GM19372 (cell line): ENCODE measurements around the gene BRCA1.
"Not testable (repeated sequence)": the region's sequence is repeated elsewhere in the genome, so short reads cannot be mapped to it uniquely, and the experiment has no call there.

ENCODE experiments used
- ATAC-seq: cut with Tn5 transposase; IDR thresholded peaks from one replicate; pipeline ENCODE4 v1.9.1; 2021; ENCODE audit warnings: mild to moderate bottlenecking, low read depth, moderate library complexity; ENCODE audit not compliant: unreplicated experiment

BRCA1 gene

GRCh38 chr17:43070872-43071271, 54.3 kb downstream of the BRCA1 start:
- ATAC-seq = no peak

DNA sequence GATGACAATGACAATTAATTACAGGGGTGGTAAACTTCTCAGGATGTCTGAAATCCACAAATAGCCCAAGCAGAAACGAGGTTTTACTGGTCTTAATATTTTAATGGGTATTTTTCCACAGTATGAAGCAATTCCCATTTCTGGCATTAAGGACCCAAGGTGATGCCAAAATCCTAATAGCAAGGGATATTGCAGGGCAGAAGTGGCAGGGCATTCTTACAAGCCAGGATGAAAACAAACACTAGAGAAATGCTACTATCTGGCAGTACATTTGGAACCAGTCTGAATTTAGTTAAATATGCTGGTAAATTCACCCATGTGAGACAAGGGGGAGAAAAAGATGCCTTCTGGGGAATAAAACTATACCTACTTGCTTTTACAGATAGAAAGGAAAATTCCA, 54.9 kb downstream of the BRCA1 start:
- ATAC-seq = no peak

GRCh38 chr17:43069368-43069898, 55.7 kb downstream of the BRCA1 start:
- ATAC-seq = no peak

- ATAC-seq = no peak
These were observed 56.4 kb downstream of the BRCA1 start for GRCh38 chr17:43068570-43069367.

- ATAC-seq = no peak
These were observed 62.1 kb downstream of the BRCA1 start for GRCh38 chr17:43062984-43063638.

- no peak for ATAC-seq
These were observed 69.1 kb downstream of the BRCA1 start for GRCh38 chr17:43056051-43056450.

DNA sequence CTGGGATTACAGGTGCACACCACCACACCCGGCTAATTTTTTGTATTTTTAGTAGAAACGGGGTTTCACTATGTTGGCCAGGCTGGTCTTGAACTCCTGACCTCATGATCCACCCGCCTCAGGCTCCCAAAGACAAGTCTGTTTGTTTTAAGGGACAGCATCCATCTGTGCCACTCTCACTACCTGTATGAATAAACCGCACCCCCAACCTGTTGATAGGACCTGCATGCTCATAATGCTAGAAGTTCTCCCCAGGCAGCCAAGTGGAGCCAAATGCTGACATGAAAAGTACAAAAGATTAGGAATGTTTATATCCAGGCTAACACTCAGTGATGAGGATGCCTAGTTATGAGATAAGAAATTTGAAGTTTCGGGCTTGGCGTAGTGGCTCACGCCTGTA, 72.2 kb downstream of the BRCA1 start:
- ATAC-seq = not testable (repeated sequence)

DNA sequence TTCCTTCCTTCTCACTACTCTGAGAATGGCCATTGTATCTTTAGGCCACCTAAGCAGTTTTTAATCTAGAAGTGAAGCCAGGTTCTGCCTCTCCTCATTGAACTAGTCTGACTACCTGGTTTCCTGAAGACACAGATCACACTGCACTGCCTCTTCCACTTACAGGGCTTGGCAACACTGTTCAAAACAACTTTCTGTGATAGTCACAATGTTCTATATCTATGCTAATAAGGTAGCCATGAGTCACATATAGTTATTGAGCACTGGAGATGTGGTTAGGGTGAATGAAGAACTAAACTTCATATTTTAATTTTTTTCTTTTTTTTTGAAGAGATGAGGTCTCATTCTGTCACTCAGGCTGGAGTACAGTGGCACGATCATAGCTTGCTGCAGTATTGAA, 73.2 kb downstream of the BRCA1 start:
- no peak for ATAC-seq

GRCh38 chr17:43044024-43044423, 81.1 kb downstream of the BRCA1 start:
- ATAC-seq = no peak

DNA sequence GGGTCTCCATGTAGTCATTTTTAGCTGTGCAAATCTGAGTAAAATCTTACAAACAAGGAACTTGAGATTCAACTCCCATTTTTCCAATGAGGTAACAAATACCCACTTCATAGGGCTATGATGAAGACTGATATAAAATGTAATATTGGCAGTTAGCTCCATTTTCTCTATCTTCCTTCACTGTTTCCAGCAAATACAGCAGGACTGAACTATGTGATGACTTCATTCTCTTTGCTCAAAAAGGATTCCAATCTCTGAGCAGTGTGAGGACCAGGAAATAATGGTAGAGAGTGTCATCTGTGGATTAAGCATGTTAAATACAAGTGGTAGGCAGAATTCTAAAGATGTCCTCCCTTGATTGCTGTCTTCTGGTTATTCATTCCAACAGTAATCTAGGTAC, 81.9 kb downstream of the BRCA1 start:
- ATAC-seq = no peak

DNA sequence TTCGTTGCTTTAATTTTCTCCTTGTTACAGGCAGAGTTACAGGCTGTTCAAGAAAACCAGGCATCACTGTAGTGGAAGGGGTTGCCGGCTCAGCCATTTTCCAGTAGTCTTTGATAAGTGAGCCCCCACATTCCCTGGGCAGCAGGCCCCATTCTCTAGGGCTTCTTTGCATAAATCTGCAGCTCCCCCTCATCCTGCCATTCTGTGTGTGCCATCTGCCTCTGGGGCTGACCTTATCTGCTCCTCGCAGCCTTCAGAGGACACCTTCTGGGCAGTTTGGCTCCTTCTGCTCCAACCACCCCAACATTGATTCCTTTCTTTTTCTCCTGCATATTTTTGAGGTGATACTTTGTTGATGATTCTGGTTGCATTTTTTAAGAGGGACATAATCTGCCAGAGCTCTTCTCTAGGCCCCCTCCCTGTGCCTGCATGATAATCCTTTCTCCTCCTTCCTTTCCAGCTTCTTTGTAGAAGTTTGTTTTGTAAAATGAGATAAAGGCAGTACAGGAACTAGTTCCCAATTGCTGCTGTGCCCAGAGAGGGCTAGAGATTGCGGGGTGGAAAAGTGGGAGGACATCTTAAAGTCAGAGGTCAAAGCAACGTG, 83.0 kb downstream of the BRCA1 start:
- no peak for ATAC-seq

- ATAC-seq = no peak
These were observed 84.5 kb downstream of the BRCA1 start for GRCh38 chr17:43040655-43041054.

GRCh38 chr17:43039646-43040045, 85.5 kb downstream of the BRCA1 start:
- no peak for ATAC-seq

DNA sequence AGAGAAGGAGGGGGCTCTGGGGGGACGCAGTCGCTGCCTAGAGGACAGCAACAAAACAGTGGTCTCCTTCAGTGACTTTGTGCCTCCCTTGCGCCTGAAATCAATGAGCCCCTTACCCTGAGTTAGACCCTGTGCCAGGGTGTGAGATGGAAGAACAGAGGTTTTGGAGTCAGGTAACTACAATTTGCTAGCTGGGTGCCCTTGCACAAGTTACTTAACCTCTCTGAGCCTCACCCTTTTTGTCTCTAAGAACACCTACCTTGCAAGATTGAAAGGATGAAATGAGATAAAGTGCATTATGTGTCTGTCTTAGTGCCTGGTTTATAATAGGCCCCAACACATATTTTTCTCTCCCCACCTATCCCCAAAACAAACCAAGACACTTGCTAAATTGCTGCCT, 90.3 kb downstream of the BRCA1 start:
- ATAC-seq = no peak

GRCh38 chr17:43033948-43034881, 90.9 kb downstream of the BRCA1 start:
- no peak for ATAC-seq

DNA sequence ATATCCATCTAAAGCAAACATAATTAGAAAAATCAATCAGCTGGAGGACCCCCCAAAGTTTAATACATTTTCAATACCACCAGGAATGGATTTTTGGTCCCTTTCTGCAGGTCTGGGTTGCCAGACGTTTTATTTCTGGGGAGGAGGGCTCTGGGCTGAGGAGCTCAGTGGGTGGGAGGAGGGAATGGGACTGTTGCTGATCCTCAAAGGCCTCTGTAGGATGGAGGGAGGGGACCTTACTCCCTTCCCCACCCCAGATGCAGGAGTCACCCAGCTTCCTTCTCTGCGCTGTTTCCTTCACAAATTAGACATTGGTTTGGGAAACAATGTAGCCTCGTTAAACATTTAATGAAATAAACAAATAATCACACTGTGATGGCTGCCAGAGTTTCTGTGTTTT, 93.5 kb downstream of the BRCA1 start:
- ATAC-seq = no peak

- ATAC-seq = no peak
These were observed 94.9 kb downstream of the BRCA1 start for GRCh38 chr17:43030137-43030767.

DNA sequence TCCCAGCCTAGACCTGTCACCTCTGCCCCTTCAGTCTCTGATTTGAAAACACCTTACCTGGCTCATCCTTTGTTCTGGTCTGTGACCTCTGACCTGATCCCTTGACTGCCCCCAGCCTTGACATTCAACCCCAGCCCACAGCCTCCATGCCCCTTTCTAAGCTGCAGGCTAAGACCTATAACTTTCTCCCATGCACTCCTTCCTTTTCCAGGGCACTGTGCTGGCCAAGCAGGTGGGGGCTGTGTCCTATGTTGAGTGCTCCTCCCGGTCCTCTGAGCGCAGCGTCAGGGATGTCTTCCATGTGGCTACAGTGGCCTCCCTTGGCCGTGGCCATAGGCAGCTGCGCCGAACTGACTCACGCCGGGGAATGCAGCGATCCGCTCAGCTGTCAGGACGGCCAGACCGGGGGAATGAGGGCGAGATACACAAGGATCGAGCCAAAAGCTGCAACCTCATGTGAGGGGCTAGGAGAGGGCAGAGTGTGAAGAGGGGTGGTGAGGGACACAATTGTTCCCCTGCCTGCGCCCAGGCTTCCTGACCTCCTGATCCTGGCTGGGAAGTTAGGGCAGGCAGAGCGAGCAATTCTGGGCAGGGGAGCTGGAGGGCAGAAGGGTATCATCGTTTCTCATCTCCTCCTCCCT, 96.8 kb downstream of the BRCA1 start:
- ATAC-seq = no peak
